HL-60 (cell line): ENCODE results near the gene STH.

Source experiments
- DNase-seq, 2 experiments: peaks; one replicate each; pipeline ENCODE4 v3.0.0-alpha.2; 2010 to 2020; ENCODE audit warnings: low read depth in 1 of 2, low spot score in 1 of 2
- H3K27ac ChIP-seq: fragments of 250-450 bp; sonication (Bioruptor Pico); replicated peaks from 2 replicates; pipeline ENCODE4 v1.5.1; 2020; ENCODE audit warnings: mild to moderate bottlenecking, moderate library complexity
- H3K27me3 ChIP-seq: fragments of 250-450 bp; sonication (Bioruptor Pico); 2 replicates; pipeline ENCODE4 v1.5.1; 2021; ENCODE audit warnings: mild to moderate bottlenecking, moderate library complexity; ENCODE audit not compliant: insufficient read depth, poor library complexity, severe bottlenecking
- H3K4me3 ChIP-seq: replicated peaks from 2 replicates; pipeline ENCODE4 v1.5.1; 2011; ENCODE audit warnings: mild to moderate bottlenecking, control low read depth, low read length; ENCODE audit not compliant: insufficient read depth
- CTCF ChIP-seq: IDR thresholded peaks from one replicate; pipeline ENCODE4 v1.5.1; 2011; ENCODE audit warnings: low read length, control low read depth, inconsistent platforms; ENCODE audit not compliant: insufficient read depth
- GABPA ChIP-seq: IDR thresholded peaks from 2 replicates; pipeline ENCODE4 v1.6.1; 2012; ENCODE audit warnings: low read depth
- POLR2AphosphoS5 ChIP-seq: IDR thresholded peaks from 2 replicates; pipeline ENCODE4 v1.6.1; 2012; ENCODE audit warnings: low read depth
- SPI1 ChIP-seq: IDR thresholded peaks from 2 replicates; pipeline ENCODE4 v1.6.1; 2012; ENCODE audit warnings: low read depth, mild to moderate bottlenecking, borderline replicate concordance
- TF ChIP-seq, protein P1 (sequence below): IDR thresholded peaks from 2 replicates; pipeline ENCODE4 v1.6.1; 2012; ENCODE audit warnings: low read depth; ENCODE audit not compliant: insufficient replicate concordance

STH gene

DNA sequence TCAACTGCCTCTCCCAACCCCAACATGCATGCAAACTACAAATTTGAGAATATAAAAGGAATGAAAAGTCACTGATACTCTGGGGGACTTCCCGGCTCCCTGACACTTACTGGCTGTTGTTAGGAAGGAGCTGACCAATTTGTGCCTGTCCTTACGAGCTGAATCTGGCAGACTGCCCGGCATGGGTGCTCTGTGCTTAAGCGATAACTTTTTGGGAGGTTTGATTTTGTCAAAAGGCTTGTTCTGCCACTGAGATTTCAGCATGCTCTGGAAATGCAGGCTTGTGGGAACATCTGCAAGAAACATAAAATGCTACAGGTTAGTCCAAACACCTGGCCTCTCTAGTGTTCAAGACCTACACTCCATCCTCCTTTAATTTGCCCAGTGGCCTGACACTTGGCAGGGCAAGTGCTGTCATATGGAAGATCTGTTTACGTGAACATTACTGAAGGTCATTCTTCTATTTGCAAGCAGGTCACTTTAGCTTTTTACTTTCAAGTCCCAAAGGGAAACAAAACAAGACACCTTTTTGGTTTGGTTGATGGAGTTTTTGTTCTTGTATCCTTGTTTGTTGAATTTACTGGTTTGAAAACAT, 40.6 kb downstream of the STH start:
- Histone ChIP-seq H3K27me3 (no peaks in the 10 kb centered on the region), H3K4me3 (no peak overlapping the region), H3K27ac (no peak overlapping the region)
- DNase-seq: no peak
- no peak for TF ChIP-seq GABPA

DNA sequence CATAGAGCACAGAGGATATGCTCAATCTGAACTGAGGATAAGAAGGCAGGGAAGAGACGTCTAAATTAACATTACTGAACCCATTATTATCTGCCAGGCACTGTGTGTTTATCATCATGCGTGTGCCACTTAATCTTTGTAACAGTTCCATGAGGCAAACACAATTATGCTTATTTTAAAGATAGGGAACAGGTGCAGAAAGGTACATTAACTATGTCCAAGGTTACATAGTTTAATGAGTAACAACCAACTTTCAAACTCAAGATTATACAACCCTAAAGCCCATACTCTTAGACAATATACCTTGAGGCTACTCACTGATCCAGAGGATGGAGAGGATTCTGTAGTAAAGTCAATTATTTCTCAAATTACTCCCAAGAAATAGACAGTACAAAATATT, 43.2 kb downstream of the STH start:
- no peak for DNase-seq
- H3K27me3 ChIP-seq: no peaks in the 10 kb centered on the region
- no peak for TF ChIP-seq GABPA
- TF ChIP-seq, protein P1, sequence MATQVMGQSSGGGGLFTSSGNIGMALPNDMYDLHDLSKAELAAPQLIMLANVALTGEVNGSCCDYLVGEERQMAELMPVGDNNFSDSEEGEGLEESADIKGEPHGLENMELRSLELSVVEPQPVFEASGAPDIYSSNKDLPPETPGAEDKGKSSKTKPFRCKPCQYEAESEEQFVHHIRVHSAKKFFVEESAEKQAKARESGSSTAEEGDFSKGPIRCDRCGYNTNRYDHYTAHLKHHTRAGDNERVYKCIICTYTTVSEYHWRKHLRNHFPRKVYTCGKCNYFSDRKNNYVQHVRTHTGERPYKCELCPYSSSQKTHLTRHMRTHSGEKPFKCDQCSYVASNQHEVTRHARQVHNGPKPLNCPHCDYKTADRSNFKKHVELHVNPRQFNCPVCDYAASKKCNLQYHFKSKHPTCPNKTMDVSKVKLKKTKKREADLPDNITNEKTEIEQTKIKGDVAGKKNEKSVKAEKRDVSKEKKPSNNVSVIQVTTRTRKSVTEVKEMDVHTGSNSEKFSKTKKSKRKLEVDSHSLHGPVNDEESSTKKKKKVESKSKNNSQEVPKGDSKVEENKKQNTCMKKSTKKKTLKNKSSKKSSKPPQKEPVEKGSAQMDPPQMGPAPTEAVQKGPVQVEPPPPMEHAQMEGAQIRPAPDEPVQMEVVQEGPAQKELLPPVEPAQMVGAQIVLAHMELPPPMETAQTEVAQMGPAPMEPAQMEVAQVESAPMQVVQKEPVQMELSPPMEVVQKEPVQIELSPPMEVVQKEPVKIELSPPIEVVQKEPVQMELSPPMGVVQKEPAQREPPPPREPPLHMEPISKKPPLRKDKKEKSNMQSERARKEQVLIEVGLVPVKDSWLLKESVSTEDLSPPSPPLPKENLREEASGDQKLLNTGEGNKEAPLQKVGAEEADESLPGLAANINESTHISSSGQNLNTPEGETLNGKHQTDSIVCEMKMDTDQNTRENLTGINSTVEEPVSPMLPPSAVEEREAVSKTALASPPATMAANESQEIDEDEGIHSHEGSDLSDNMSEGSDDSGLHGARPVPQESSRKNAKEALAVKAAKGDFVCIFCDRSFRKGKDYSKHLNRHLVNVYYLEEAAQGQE: no peak
- TF ChIP-seq POLR2AphosphoS5: no peak
- no peak for TF ChIP-seq CTCF
- TF ChIP-seq SPI1: no peak
- no peak overlapping the region for H3K27ac ChIP-seq
- H3K4me3 ChIP-seq: no peak overlapping the region

DNA sequence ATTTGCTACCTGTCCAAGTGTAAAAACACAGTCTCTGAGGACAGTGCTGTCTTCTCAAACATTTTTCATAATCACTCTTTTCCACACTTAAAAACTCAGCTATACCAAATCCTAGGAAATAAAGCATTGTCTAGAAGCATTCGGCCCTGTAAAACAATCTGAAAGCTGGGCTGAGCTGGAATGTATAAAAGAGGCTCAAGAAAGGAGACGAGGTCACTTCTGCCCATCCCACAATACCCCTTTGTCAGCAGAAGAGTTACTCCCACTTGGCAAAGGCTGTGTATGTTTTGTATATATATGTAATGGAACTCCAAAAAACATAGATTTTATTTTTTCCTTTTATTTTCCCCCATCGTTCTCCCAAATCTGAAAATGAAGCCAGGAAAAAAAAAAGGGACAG, 43.9 kb downstream of the STH start:
- DNase-seq: no peak
- TF ChIP-seq CTCF (no peak), SPI1 (no peak), POLR2AphosphoS5 (no peak), GABPA (no peak)
- TF ChIP-seq, protein P1: no peak
- Histone ChIP-seq H3K27ac (no peak overlapping the region), H3K4me3 (no peak overlapping the region), H3K27me3 (no peaks in the 10 kb centered on the region)

GRCh38 chr17:46043606-46044005, 44.6 kb downstream of the STH start:
- Histone ChIP-seq H3K27me3 (no peaks in the 10 kb centered on the region), H3K27ac (peak overlapping the region; percentile 7; the same call in 1 of the 2 replicates), H3K4me3 (no peak overlapping the region)
- DNase-seq: no peak
- no peak for TF ChIP-seq POLR2AphosphoS5
- TF ChIP-seq GABPA: no peak
- TF ChIP-seq, protein P1: no peak
- no peak for TF ChIP-seq SPI1
- TF ChIP-seq CTCF: no peak
